HUDEP-2 (cell line): Measurements from ENCODE around the gene C1QTNF5.
"Not testable (repeated sequence)": the region's sequence is repeated elsewhere in the genome, so short reads cannot be mapped to it uniquely, and the experiment has no call there.

ENCODE experiments used
- DNase-seq, 76 experiments: peaks; one replicate each; lab custom pipeline; 2025; ENCODE audit not compliant: unreplicated experiment in 76 of 76; lab: John Stamatoyannopoulos, UW

The C1QTNF5 gene, protein sequence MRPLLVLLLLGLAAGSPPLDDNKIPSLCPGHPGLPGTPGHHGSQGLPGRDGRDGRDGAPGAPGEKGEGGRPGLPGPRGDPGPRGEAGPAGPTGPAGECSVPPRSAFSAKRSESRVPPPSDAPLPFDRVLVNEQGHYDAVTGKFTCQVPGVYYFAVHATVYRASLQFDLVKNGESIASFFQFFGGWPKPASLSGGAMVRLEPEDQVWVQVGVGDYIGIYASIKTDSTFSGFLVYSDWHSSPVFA

GRCh38 chr11:119340335-119341221 lies at the start of gene C1QTNF5:
C1QTNF5 (minus strand) TSS chr11:119340883; CDS start chr11:119340397, 486 bp downstream.
- no peak for DNase-seq

DNA sequence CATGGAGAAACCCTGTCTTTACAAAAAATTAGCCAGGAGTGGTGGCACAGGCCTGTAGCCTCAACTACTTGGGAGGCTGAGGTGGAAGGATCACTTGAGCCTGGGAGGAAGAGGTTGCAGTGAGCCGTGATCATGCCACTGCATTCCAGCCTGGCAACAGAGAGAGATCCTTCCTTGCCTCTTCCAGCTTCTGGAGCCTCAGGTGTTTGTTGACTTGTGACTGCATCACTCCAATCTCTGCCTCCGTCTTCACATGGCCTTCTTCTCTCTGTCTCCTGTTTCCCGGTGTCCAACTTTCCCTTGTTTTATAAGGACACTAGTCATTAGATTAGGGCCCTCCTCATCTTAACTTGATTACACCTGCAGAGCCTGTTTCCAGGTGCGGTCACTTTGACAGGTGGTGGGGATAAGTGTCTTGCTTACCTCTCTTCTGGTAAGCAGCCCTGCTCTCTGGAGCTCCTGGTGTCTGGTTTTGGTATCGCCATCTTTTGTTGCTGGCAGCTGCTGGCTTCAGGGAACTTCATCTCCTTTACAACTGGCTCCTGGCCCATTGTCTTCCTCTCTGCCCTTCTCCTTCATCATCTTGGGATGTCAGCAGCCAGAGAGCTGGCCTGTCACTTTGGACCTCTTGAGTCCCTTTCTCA lies 49.0 kb upstream of the C1QTNF5 start:
- peak in 6 of 76 experiments; percentile 9 to 23 (median 16) for DNase-seq

GRCh38 chr11:119388103-119388502 lies 47.4 kb upstream of the C1QTNF5 start:
- DNase-seq = no peak

- no peak for DNase-seq
Observed at GRCh38 chr11:119384332-119384731, 43.6 kb upstream of the C1QTNF5 start.

- not testable (repeated sequence) for DNase-seq
Observed at GRCh38 chr11:119382513-119382912, 41.8 kb upstream of the C1QTNF5 start.

GRCh38 chr11:119382101-119382500 lies 41.4 kb upstream of the C1QTNF5 start:
- DNase-seq = no peak

GRCh38 chr11:119381181-119381988 lies 40.7 kb upstream of the C1QTNF5 start, which contains the start of gene USP2:
USP2 (minus strand) TSS chr11:119381690; CDS start chr11:119373480, 8,210 bp downstream.
- peak in 74 of 76 experiments; percentile 34 to 95 (median 87) for DNase-seq

DNA sequence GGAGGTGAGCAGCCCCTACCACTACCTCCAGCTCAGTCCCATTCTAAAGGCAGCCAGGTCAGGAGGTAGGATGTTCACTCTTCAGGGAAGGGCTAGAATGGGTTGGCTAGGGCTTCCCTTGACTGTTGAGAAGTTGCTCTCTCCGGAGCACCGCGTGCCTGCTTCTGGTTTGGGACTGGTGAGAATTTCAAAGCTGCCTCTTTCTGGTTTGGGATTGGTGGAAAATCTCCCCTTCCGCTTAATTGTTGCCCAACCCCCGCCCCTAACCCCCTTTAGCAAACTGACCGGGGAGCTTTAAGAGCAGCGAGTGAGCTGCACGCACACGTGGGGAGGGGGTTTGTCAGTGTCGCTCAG lies 40.1 kb upstream of the C1QTNF5 start:
- no peak for DNase-seq

GRCh38 chr11:119380160-119380826 lies 39.6 kb upstream of the C1QTNF5 start:
- DNase-seq = no peak

DNA sequence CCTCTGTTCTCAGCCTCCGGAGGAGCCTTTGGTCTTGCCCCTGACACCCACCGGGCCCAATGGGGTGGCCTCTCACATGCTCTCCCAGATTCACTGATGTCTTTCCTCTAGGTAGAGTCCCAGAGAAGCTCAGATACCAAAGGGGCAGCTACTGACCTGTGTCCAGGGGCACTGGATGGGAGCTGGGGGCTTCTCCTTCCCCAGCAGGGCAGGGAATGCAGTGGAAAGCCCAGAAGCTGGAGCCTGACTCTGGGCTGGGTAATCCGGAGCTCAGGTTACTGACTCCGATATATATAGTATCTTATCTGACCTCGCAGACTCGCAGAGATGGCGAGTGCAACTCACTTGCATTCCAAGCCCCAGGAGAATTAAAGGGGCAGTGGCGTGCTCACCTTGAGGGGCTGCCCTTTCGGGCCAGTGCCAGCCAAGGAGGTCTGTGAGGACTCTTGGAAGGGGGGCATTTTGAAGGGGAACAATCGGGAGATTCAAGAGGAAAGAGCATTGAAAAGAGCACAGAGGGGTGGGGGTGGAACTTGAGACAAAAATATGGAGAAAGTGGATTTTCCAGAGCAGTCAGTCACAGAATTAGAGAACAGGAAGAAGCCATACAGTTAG lies 38.3 kb upstream of the C1QTNF5 start:
- DNase-seq = no peak

- DNase-seq = no peak
Observed at GRCh38 chr11:119377961-119378667, 37.4 kb upstream of the C1QTNF5 start.

- no peak for DNase-seq
Observed at GRCh38 chr11:119377112-119377901, 36.6 kb upstream of the C1QTNF5 start.

GRCh38 chr11:119376197-119376847 lies 35.6 kb upstream of the C1QTNF5 start:
- DNase-seq = peak in 1 of 76 experiments; percentile 9

DNA sequence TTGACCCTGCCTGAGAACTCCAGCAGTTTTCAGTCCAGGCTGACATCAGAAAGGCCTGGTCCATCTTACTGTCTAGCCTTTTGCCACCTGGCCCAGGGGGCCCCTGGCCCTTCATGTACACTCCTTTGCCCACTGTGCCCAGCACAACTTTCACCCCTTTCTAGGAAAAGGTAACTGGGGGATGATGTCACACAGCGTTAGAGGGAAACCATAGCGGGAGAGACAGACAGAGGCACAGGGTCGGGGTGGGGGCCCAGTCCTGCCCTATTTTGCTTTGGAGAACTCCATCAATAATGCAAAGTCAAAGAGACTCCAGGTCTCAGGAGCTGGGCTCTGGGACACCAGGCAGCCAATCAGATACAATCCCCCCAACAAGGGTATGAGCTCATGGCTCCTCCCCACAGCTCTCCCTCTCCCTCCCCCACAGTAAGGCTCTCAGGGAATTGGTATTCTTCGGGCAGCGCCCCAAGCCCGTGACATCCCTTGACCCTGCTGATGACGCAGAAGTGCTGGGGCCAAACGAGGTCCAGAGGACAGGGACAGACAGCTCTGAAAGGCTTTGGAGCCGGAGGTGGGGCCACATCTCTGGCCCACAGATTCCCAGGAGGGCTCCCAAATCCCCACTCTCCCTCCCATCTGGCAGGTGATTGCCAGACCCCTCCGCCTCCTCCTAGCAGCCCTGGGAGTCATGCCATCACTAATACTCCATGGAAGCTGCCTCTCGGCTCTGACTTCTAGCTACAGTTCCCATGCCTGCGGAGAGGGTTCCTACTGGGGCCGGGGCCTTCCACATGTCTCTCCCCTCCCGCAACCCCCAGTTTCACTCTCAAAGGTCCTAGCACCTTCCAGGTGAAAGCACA lies 34.9 kb upstream of the C1QTNF5 start:
- DNase-seq = no peak

DNA sequence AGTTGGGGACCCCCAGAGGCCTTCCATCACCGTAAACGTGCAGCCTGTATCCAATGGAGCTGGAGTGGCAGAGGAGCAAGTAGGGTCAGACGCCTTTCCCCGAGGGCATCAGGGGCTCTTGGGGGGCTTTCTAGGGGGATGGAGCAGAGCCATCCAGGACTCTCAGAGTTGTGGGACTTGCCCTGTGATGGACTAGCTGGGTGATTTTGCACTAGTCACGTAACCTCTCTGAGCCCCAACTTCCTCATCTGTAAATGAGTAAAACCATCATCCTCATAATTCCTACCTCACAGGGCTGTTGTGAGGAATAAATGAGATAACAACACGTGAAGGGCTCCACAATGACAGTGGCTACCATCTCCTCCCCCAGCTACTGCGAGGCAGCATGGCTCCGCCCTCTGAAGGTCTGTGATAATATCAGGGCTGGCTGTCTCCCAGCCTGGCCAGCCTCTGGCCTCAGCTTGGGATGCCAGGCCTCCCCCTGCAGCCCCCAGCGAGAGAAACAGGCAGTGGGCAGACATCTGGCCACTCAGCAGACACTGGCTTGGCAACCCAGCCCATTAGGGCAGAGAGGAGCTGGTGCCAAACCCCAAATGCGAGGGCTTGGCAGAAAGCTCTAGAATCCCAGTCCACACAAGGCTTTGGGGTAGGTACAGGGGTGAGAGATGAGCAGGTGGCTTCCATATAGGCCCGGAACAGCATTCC lies 34.1 kb upstream of the C1QTNF5 start:
- DNase-seq = peak in 50 of 76 experiments; percentile 9 to 66 (median 31)
